GM12874 (cell line): Measurements from ENCODE around the gene DHX30.

Experiments
- CTCF ChIP-seq: IDR thresholded peaks from 2 replicates; pipeline ENCODE4 v1.5.1; 2011; ENCODE audit warnings: low read depth, mild to moderate bottlenecking, control low read depth, low read length, moderate library complexity; ENCODE audit not compliant: insufficient read depth

Gene DHX30

GRCh38 chr3:47892286-47893040 lies 89.5 kb downstream of the DHX30 start:
- TF ChIP-seq CTCF: no peak

GRCh38 chr3:47895241-47895640 lies 92.3 kb downstream of the DHX30 start:
- no peak for TF ChIP-seq CTCF

GRCh38 chr3:47896736-47897135 lies 93.8 kb downstream of the DHX30 start:
- TF ChIP-seq CTCF: no peak

- TF ChIP-seq CTCF: no peak
Measured at GRCh38 chr3:47897954-47898353, 95.0 kb downstream of the DHX30 start.

GRCh38 chr3:47899495-47900108 lies 96.7 kb downstream of the DHX30 start:
- no peak for TF ChIP-seq CTCF
